H1 (cell line): ENCODE data around the gene FGF4. TPM values are rescaled to one million over a fixed set of nuclear protein-coding genes. Genes with fewer than 3 reads are reported as not detected.
A peak's percentile ranks its signal among the peaks of the same experiment; 100 is the strongest.

Source experiments
- CTCF ChIA-PET: fragments of 300-600 bp; sonication (Branson Sonifier 250); formaldehyde crosslinking; loops from one replicate; lab custom pipeline; 2021; ENCODE audit not compliant: partially characterized antibody; lab: Charles Lee
- POLR2A ChIA-PET: fragments of 300-600 bp; sonication (Branson Sonifier 250); formaldehyde crosslinking; loops from one replicate; lab custom pipeline; 2021; ENCODE audit warnings: inconsistent platforms; ENCODE audit not compliant: partially characterized antibody; lab: Charles Lee
- DNase-seq, 2 experiments: peaks; one replicate each; pipeline versions ENCODE4 v3.0.0 to v3.0.0-alpha.2; 2010 to 2022; ENCODE audit warnings: low spot score in 2 of 2, low read depth in 1 of 2, mixed read lengths in 1 of 2
- FAIRE-seq: peaks from 2 replicates; lab custom pipeline; 2011; peaks lifted over from hg19 to GRCh38; lab: Jason Lieb, UNC
- H2AFZ ChIP-seq: 2 replicates; pipeline ENCODE4 v1.8.1; 2012; ENCODE audit warnings: low read length, inconsistent platforms
- H2AK5ac ChIP-seq: 2 replicates; pipeline ENCODE4 v1.6.1; 2013; ENCODE audit warnings: low read depth, low read length
- H2BK120ac ChIP-seq: replicated peaks from 2 replicates; pipeline ENCODE3; 2013; ENCODE audit warnings: low read depth, low read length, inconsistent platforms
- H2BK12ac ChIP-seq: 2 replicates; pipeline ENCODE4 v1.6.1; 2013; ENCODE audit warnings: low read depth, low read length
- H2BK15ac ChIP-seq: 2 replicates; pipeline ENCODE4 v1.6.1; 2013; ENCODE audit warnings: low read length
- H2BK20ac ChIP-seq: 2 replicates; pipeline ENCODE4 v1.6.1; 2013; ENCODE audit warnings: low read length
- H2BK5ac ChIP-seq: 2 replicates; pipeline ENCODE4 v1.6.1; 2013; ENCODE audit warnings: low read depth, low read length
- H3K14ac ChIP-seq: 2 replicates; pipeline ENCODE4 v1.6.1; 2013; ENCODE audit warnings: inconsistent platforms; ENCODE audit not compliant: insufficient read length
- H3K18ac ChIP-seq: 2 replicates; pipeline ENCODE4 v1.6.1; 2013; ENCODE audit warnings: low read length; ENCODE audit errors: extremely low read depth
- H3K23ac ChIP-seq: 2 replicates; pipeline ENCODE4 v1.6.1; 2013; ENCODE audit warnings: inconsistent platforms; ENCODE audit not compliant: insufficient read length
- H3K23me2 ChIP-seq: 2 replicates; pipeline ENCODE4 v1.6.1; 2013; ENCODE audit warnings: low read depth, low read length
- H3K27ac ChIP-seq: 2 replicates; pipeline ENCODE4 v1.6.1; 2011; ENCODE audit warnings: low read depth, low read length, inconsistent platforms
- H3K27me3 ChIP-seq, 4 experiments: replicated peaks in 1 of 4; 1 replicate in 1 of 4; 2 replicates in 3 of 4; pipeline versions ENCODE4 v1.6.1 to v1.8.1; 2011 to 2013; ENCODE audit warnings: low read length in 3 of 4, mild to moderate bottlenecking in 3 of 4, inconsistent platforms in 2 of 4, mixed read lengths in 2 of 4, moderate library complexity in 1 of 4; ENCODE audit not compliant: control insufficient read depth in 3 of 4, insufficient read depth in 3 of 4; ENCODE audit errors: extremely low read depth in 1 of 4
- H3K36me3 ChIP-seq, 4 experiments: 2 replicates each; pipeline versions ENCODE4 v1.6.1 to v1.8.1; 2011 to 2013; ENCODE audit warnings: mild to moderate bottlenecking in 4 of 4, low read length in 3 of 4, moderate library complexity in 2 of 4, control low read depth in 1 of 4, inconsistent platforms in 1 of 4; ENCODE audit not compliant: insufficient read depth in 4 of 4, control insufficient read depth in 2 of 4
- H3K4ac ChIP-seq: replicated peaks from 2 replicates; pipeline ENCODE3; 2013; ENCODE audit warnings: low read length, low read depth, mixed read lengths, inconsistent platforms; ENCODE audit not compliant: insufficient read length
- H3K4me1 ChIP-seq, 4 experiments: replicated peaks in 1 of 4; 1 replicate in 1 of 4; 2 replicates in 3 of 4; pipeline versions ENCODE4 v1.6.1 to v1.8.1; 2011 to 2013; ENCODE audit warnings: low read length in 3 of 4, inconsistent platforms in 2 of 4, mixed read lengths in 1 of 4; ENCODE audit not compliant: insufficient read depth in 4 of 4, control insufficient read depth in 3 of 4
- H3K4me2 ChIP-seq, 2 experiments: 2 replicates each; pipeline versions ENCODE4 v1.6.1 to v1.8.1; 2011 to 2013; ENCODE audit warnings: low read depth in 2 of 2, low read length in 2 of 2, control low read depth in 1 of 2, inconsistent platforms in 1 of 2, mild to moderate bottlenecking in 1 of 2; ENCODE audit not compliant: insufficient read depth in 1 of 2
- H3K4me3 ChIP-seq, 4 experiments: fragments of 200-600, 300-600 bp in 1 of 4; sonication (generic), shearing (Covaris generic), sonication (Bioruptor Twin) in 1 of 4; 2 replicates each; pipeline versions ENCODE4 v1.5.1 to v1.8.1; 2011 to 2016; ENCODE audit warnings: low read length in 4 of 4, low read depth in 3 of 4, control low read depth in 2 of 4, inconsistent platforms in 2 of 4, mild to moderate bottlenecking in 2 of 4, mixed read lengths in 1 of 4, moderate library complexity in 1 of 4; ENCODE audit not compliant: insufficient read depth in 2 of 4; ENCODE audit errors: extremely low read depth in 1 of 4
- H3K56ac ChIP-seq: replicated peaks from 2 replicates; pipeline ENCODE3; 2013; ENCODE audit warnings: low read depth, mild to moderate bottlenecking, mixed read lengths, low read length, inconsistent platforms; ENCODE audit not compliant: insufficient read length
- H3K79me1 ChIP-seq: 2 replicates; pipeline ENCODE4 v1.6.1; 2013; ENCODE audit warnings: low read depth, low read length, control low read depth
- H3K79me2 ChIP-seq, 2 experiments: 2 replicates each; pipeline versions ENCODE4 v1.6.1 to v1.8.1; 2012 to 2013; ENCODE audit warnings: low read length in 2 of 2, mild to moderate bottlenecking in 2 of 2, inconsistent platforms in 1 of 2; ENCODE audit not compliant: insufficient read depth in 2 of 2, control insufficient read depth in 1 of 2
- H3K9ac ChIP-seq, 4 experiments: replicated peaks in 1 of 4; 1 replicate in 1 of 4; 2 replicates in 3 of 4; pipeline versions ENCODE4 v1.6.1 to v1.8.1; 2011 to 2013; ENCODE audit warnings: low read depth in 3 of 4, low read length in 3 of 4, control low read depth in 2 of 4, mild to moderate bottlenecking in 2 of 4, moderate library complexity in 2 of 4, inconsistent platforms in 1 of 4; ENCODE audit errors: extremely low read depth in 1 of 4
- H3K9me3 ChIP-seq, 2 experiments: 2 replicates each; pipeline versions ENCODE4 v1.6.1 to v1.8.1; 2012 to 2013; ENCODE audit warnings: mild to moderate bottlenecking in 2 of 2, moderate library complexity in 2 of 2, control low read depth in 1 of 2, inconsistent platforms in 1 of 2, low read depth in 1 of 2, low read length in 1 of 2, mixed read lengths in 1 of 2; ENCODE audit not compliant: insufficient read depth in 2 of 2
- H4K20me1 ChIP-seq, 2 experiments: replicated peaks in 1 of 2; 2 replicates each; pipeline versions ENCODE3 to v1.8.1; 2011 to 2013; ENCODE audit warnings: inconsistent platforms in 2 of 2, low read length in 2 of 2, mild to moderate bottlenecking in 1 of 2; ENCODE audit not compliant: insufficient read depth in 2 of 2, control insufficient read depth in 1 of 2
- H4K5ac ChIP-seq: 2 replicates; pipeline ENCODE4 v1.6.1; 2013; ENCODE audit warnings: low read length, low read depth, mixed read lengths, inconsistent platforms; ENCODE audit not compliant: insufficient read length
- H4K8ac ChIP-seq: 2 replicates; pipeline ENCODE4 v1.8.0; 2013; ENCODE audit warnings: mild to moderate bottlenecking, moderate library complexity, low read length, inconsistent platforms; ENCODE audit not compliant: insufficient read depth; ENCODE audit errors: extremely low read depth
- H4K91ac ChIP-seq: replicated peaks from 2 replicates; pipeline ENCODE3; 2013; ENCODE audit warnings: low read length, mixed read lengths, inconsistent platforms; ENCODE audit not compliant: insufficient read length
- GTF2F1 ChIP-seq: IDR thresholded peaks from 2 replicates; pipeline ENCODE4 v1.6.1; 2012; ENCODE audit warnings: low read depth, low read length, improper control_type of control experiment, borderline replicate concordance
- KDM1A ChIP-seq: fragments of 200-600, 300-600 bp; sonication (generic); IDR thresholded peaks from 2 replicates; pipeline ENCODE4 v1.7.1; 2016; ENCODE audit warnings: mild to moderate bottlenecking, low read length, borderline replicate concordance
- WGBS, 2 experiments: shearing (Covaris generic) in 1 of 2; methylation state at CpG; one replicate each; pipeline versions ENCODE4 v1.1.6 to v1.1.7; 2013 to 2015; ENCODE audit warnings: low lambda C conversion rate in 2 of 2, mixed read lengths in 2 of 2, inconsistent platforms in 1 of 2, low coverage in 1 of 2, missing lambda C conversion rate in 1 of 2; ENCODE audit not compliant: insufficient replicate concordance in 2 of 2, insufficient coverage in 1 of 2, insufficient read length in 1 of 2; ENCODE audit errors: extremely low coverage in 1 of 2, missing lambda C conversion rate in 1 of 2; 5-methylcytosine and 5-hydroxymethylcytosine counted together
- polyA plus RNA-seq, 7 experiments: library from polyadenylated mRNA; depleted of rRNA in 3 of 7; stranded (reverse) in 5 of 7; unstranded in 2 of 7; fragments of >200 nt in 5 of 7; fragments of 200-250 nt in 2 of 7; gene quantifications; 1 replicate in 5 of 7; 2 replicates in 1 of 7; 4 replicates in 1 of 7; pipeline versions ENCODE4 v1.2.1 to v1.2.3, GENCODE V29; 2011 to 2013; ENCODE audit warnings: missing spikeins in 2 of 7, mixed read lengths in 2 of 7
- total RNA-seq: library from RNA; stranded (reverse); fragmentation: NEBNext Ultra II Directional; extraction: Animal tissue kit (Norgen Biotek cat#: 25700); gene quantifications from 2 replicates; pipeline ENCODE4 v1.2.1, GENCODE V29; 2021

The FGF4 gene
- total and polyA plus RNA-seq, 2 of the 8 experiments (the other 6 are each of a cell fraction or from before 2014, with no cell fraction given): 0.57 to 2.0 TPM

DNA sequence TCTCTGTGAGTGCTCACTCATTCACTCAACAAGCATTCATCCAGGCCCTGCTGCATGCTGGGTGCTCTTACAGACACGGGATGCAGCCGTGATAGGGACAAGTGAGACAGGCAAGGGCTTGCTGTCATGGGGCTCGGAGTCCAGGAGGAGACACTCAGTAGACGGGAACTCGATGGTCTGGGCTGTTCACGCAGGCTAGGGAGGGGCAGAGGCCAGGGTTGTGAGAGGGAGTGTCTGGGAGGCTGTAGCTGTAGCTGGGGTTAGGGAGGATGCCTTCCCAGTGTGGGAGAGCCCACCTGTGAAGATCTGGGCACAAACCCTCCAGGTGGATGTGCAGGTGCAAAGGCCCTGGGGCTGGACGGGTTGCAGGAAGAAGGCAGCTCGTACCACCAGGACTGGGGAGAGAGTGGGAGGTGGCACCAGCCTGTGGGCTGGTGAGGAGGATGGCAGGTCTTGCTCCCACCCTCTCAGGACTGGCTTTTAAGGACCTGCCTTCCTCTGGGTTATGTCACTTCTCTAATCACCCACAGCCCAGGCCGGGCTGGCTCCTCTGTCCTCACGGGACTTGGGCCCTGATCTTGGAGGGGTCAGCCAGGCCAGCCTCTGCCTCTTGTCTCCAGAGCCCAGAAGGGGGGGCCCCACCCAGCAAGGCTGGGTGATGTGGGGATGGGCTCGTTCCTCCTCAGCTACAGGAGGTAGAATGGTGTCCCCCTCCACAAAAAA is 24.1 kb downstream of the FGF4 start:
- Histone ChIP-seq H3K23ac (no peak overlapping the region), H4K20me1 (no peaks in the 10 kb centered on the region), H2BK12ac (peak overlapping the region; percentile 68; the same call in 1 of the 2 replicates), H2BK120ac (no peak overlapping the region), H3K27me3 (no peaks in the 10 kb centered on the region), H3K23me2 (peaks cover 2% of the 10 kb centered on the region; the same call in 1 of the 2 replicates), H2AFZ (no peak overlapping the region), H2BK20ac (peak overlapping the region; percentile 97; the same call in 1 of the 2 replicates), H3K4me1 (peaks cover 0 to 10% (median 6%) of the 10 kb centered on the region in 4 experiments; a peak in 5 of 7 replicates), H3K36me3 (no peaks in the 10 kb centered on the region), H2BK15ac (peak overlapping the region; percentile 46; the same call in 1 of the 2 replicates), H3K79me2 (no peaks in the 10 kb centered on the region), H3K4me3 (no peak overlapping the region), H3K4me2 (no peak overlapping the region), H3K9ac (no peak overlapping the region), H3K14ac (no peak overlapping the region), H3K9me3 (0 out of 4 replicates have a peak, but pooled peaks cover 0 to under 1% of the 10 kb centered on the region in 2 experiments), H3K56ac (no peak overlapping the region), H3K27ac (no peak overlapping the region), H4K8ac (no peak overlapping the region; the same call in 1 of the 2 replicates), H4K5ac (no peak overlapping the region), H3K18ac (peak overlapping the region; percentile 83; the same call in 1 of the 2 replicates), H4K91ac (peak overlapping the region; percentile 11), H2BK5ac (peak overlapping the region; percentile 32; the same call in 1 of the 2 replicates), H2AK5ac (no peak overlapping the region), H3K79me1 (no peaks in the 10 kb centered on the region), H3K4ac (no peak overlapping the region)
- CTCF ChIA-PET: interaction anchor here (0.9 to 1.7 kb wide), 5 partner anchors 8 to 50 kb away, joined by 3 to 5 read pairs (median 4); no protein-coding TSS in a partner anchor
- POLR2A ChIA-PET: interaction anchor here (1.0 kb wide), 1 partner anchor 47 kb away, joined by 3 read pairs; the partner anchor contains the start of gene FGF19
- FAIRE-seq (no peak), DNase-seq (no peak)
- 83% methylated on average over 11 of the region's 11 CpGs; no CpG with 5 or more reads in 1 of the 2 experiments for WGBS, 2 experiments
- TF ChIP-seq KDM1A: peak; percentile 18; the same call in 1 of the 2 replicates
- TF ChIP-seq GTF2F1: no peak
